IMR-90 (cell line): ENCODE results near the gene NKD1. TPM values are rescaled to one million over a fixed set of nuclear protein-coding genes. Genes with fewer than 3 reads are reported as not detected.

Source experiments
- CHD1 ChIP-seq: IDR thresholded peaks from 2 replicates; pipeline ENCODE4 v1.6.1; 2012; ENCODE audit warnings: low read depth, low read length, improper control_type of control experiment
- CTCF ChIP-seq: conservative IDR thresholded peaks from 2 replicates; pipeline ENCODE4 v1.5.1; 2012; ENCODE audit warnings: mild to moderate bottlenecking, low read depth, low read length, improper control_type of control experiment
- MAZ ChIP-seq: IDR thresholded peaks from 2 replicates; pipeline ENCODE4 v1.6.1; 2012; ENCODE audit warnings: low read depth, mild to moderate bottlenecking, low read length, improper control_type of control experiment, moderate library complexity, borderline replicate concordance
- MXI1 ChIP-seq: IDR thresholded peaks from 2 replicates; pipeline ENCODE4 v1.6.1; 2012; ENCODE audit warnings: low read depth, mild to moderate bottlenecking, low read length, moderate library complexity, borderline replicate concordance
- RCOR1 ChIP-seq: IDR thresholded peaks from 2 replicates; pipeline ENCODE4 v1.6.1; 2012; ENCODE audit warnings: mild to moderate bottlenecking, low read length, improper control_type of control experiment; ENCODE audit not compliant: insufficient replicate concordance
- polyA plus RNA-seq, 3 experiments: library from polyadenylated mRNA; depleted of rRNA; stranded (reverse); fragments of >200 nt; gene quantifications; 2 replicates each; pipeline ENCODE4 v1.2.3, GENCODE V29; 2012; ENCODE audit warnings: low replicate concordance in 1 of 3
- total RNA-seq: library from RNA; depleted of rRNA; stranded (reverse); fragments of >200 nt; gene quantifications from 2 replicates; pipeline ENCODE4 v1.2.3, GENCODE V29; 2012

The NKD1 gene
- total and polyA plus RNA-seq, 2 of the 4 experiments (the other 2 are of a cell fraction) = not detected

GRCh38 chr16:50498431-50499155, 49.6 kb upstream of the NKD1 start (continued):
- TF ChIP-seq CTCF = no peak
- TF ChIP-seq MAZ = no peak
- TF ChIP-seq MXI1 = no peak
- no peak for TF ChIP-seq CHD1
- no peak for TF ChIP-seq RCOR1
